ENCODE data around the gene RAB11FIP3.

- TF ChIP-seq CTCF (IDR thresholded peaks at IDR 0.05) (no peak), EP300 (IDR thresholded peaks at IDR 0.05) (no peak), POLR2A (IDR thresholded peaks at IDR 0.05) (no peak), POLR2AphosphoS5 (IDR thresholded peaks at IDR 0.05) (no peak)
Measured at GRCh38 chr16:472199-472504, 46.7 kb downstream of the RAB11FIP3 start.
